IMR-90 (cell line): ENCODE data around the gene MYO10. TPM values are rescaled to one million over a fixed set of nuclear protein-coding genes. Genes with fewer than 3 reads are reported as not detected.

Experiments
- ATAC-seq: fragments of 200-7000 bp; cut with Tn5 transposase; 2 replicates; pipeline ENCODE4 v1.9.1; 2020; ENCODE audit warnings: low read depth, mild to moderate bottlenecking, moderate library complexity
- BruUV-seq: library from RNA; stranded (reverse); fragments of 400-500 nt; replicated peaks from 2 replicates; lab custom pipeline; 2021; lab: Mats Ljungman, UMichigan
- CTCF ChIA-PET: fragments of 300-600 bp; formaldehyde crosslinking; extraction: SDS; loops from one replicate; lab custom pipeline; 2021; ENCODE audit warnings: antibody characterized with exemption; lab: Yijun Ruan, JAX
- POLR2A ChIA-PET: fragments of 300-600 bp; sonication (Branson Sonifier 250); formaldehyde crosslinking; loops from one replicate; lab custom pipeline; 2022; ENCODE audit warnings: antibody characterized with exemption; ENCODE audit not compliant: unreplicated experiment; lab: Charles Lee
- DNase-seq: peaks from one replicate; pipeline ENCODE4 v3.0.0; 2013
- H2AFZ ChIP-seq: replicated peaks from 2 replicates; pipeline ENCODE3; 2013; ENCODE audit warnings: low read length, mild to moderate bottlenecking; ENCODE audit not compliant: poor library complexity
- H2AK5ac ChIP-seq: 2 replicates; pipeline ENCODE4 v1.6.1; 2013; ENCODE audit warnings: low read depth, low read length, inconsistent platforms
- H2AK9ac ChIP-seq: replicated peaks from 2 replicates; pipeline ENCODE3; 2013; ENCODE audit warnings: mild to moderate bottlenecking, low read depth, low read length, moderate library complexity; ENCODE audit not compliant: poor library complexity
- H2BK120ac ChIP-seq: 2 replicates; pipeline ENCODE4 v1.6.1; 2013; ENCODE audit warnings: low read depth, low read length, inconsistent platforms
- H2BK15ac ChIP-seq: 3 replicates; pipeline ENCODE4 v1.6.1; 2013; ENCODE audit warnings: low read depth, low read length, inconsistent platforms
- H2BK20ac ChIP-seq: 2 replicates; pipeline ENCODE4 v1.6.1; 2013; ENCODE audit warnings: low read depth, mild to moderate bottlenecking, inconsistent platforms, low read length, moderate library complexity
- H2BK5ac ChIP-seq: 2 replicates; pipeline ENCODE4 v1.6.1; 2013; ENCODE audit warnings: mild to moderate bottlenecking, low read depth, low read length, inconsistent platforms; ENCODE audit not compliant: poor library complexity, severe bottlenecking
- H3K14ac ChIP-seq: replicated peaks from 2 replicates; pipeline ENCODE4 v1.6.1; 2013; ENCODE audit warnings: low read depth, low read length, inconsistent platforms
- H3K18ac ChIP-seq: 2 replicates; pipeline ENCODE4 v1.6.1; 2013; ENCODE audit warnings: low read depth, low read length, control low read depth
- H3K23ac ChIP-seq: 2 replicates; pipeline ENCODE4 v1.6.1; 2013; ENCODE audit warnings: low read depth, low read length, inconsistent platforms
- H3K27ac ChIP-seq: 2 replicates; pipeline ENCODE4 v1.5.1; 2013; ENCODE audit warnings: mild to moderate bottlenecking, control low read depth, low read length; ENCODE audit not compliant: insufficient read depth
- H3K27me3 ChIP-seq: 2 replicates; pipeline ENCODE4 v1.6.1; 2013; ENCODE audit warnings: low read length; ENCODE audit not compliant: control insufficient read depth, insufficient read depth
- H3K36me3 ChIP-seq: 2 replicates; pipeline ENCODE4 v1.6.1; 2013; ENCODE audit warnings: low read length, mixed read lengths; ENCODE audit not compliant: control insufficient read depth, insufficient read depth
- H3K4ac ChIP-seq: 2 replicates; pipeline ENCODE4 v1.6.1; 2013; ENCODE audit warnings: low read depth, low read length, inconsistent platforms
- H3K4me1 ChIP-seq: 2 replicates; pipeline ENCODE4 v1.6.1; 2013; ENCODE audit warnings: low read length, mixed read lengths; ENCODE audit not compliant: control insufficient read depth, insufficient read depth
- H3K4me2 ChIP-seq: 2 replicates; pipeline ENCODE4 v1.6.1; 2013; ENCODE audit warnings: low read depth, mild to moderate bottlenecking, control low read depth, low read length, moderate library complexity
- H3K4me3 ChIP-seq: 2 replicates; pipeline ENCODE4 v1.5.1; 2013; ENCODE audit warnings: low read depth, mild to moderate bottlenecking, control low read depth, low read length, moderate library complexity; ENCODE audit not compliant: insufficient read depth
- H3K56ac ChIP-seq: 2 replicates; pipeline ENCODE4 v1.6.1; 2013; ENCODE audit warnings: low read length, inconsistent platforms; ENCODE audit not compliant: insufficient read depth; ENCODE audit errors: extremely low read depth
- H3K79me1 ChIP-seq, 2 experiments: 2 replicates each; pipeline ENCODE4 v1.6.1; 2013; ENCODE audit warnings: low read length in 2 of 2, inconsistent platforms in 1 of 2, low read depth in 1 of 2
- H3K9ac ChIP-seq: 2 replicates; pipeline ENCODE4 v1.6.1; 2013; ENCODE audit warnings: low read depth, low read length, control low read depth
- H3K9me1 ChIP-seq: 2 replicates; pipeline ENCODE4 v1.6.1; 2013; ENCODE audit warnings: low read length, inconsistent platforms; ENCODE audit not compliant: insufficient read depth
- H3K9me3 ChIP-seq: 2 replicates; pipeline ENCODE4 v1.6.1; 2013; ENCODE audit warnings: low read length; ENCODE audit not compliant: control insufficient read depth, insufficient read depth
- H4K20me1 ChIP-seq: 2 replicates; pipeline ENCODE4 v1.6.1; 2013; ENCODE audit warnings: low read length, inconsistent platforms; ENCODE audit not compliant: insufficient read depth
- H4K5ac ChIP-seq: 2 replicates; pipeline ENCODE4 v1.6.1; 2013; ENCODE audit warnings: mild to moderate bottlenecking, low read depth, low read length, control low read depth
- H4K8ac ChIP-seq, 2 experiments: 2 replicates each; pipeline ENCODE4 v1.6.1; 2013; ENCODE audit warnings: low read depth in 2 of 2, low read length in 2 of 2, control low read depth in 1 of 2, inconsistent platforms in 1 of 2
- H4K91ac ChIP-seq: 2 replicates; pipeline ENCODE4 v1.6.1; 2013; ENCODE audit warnings: low read depth, low read length, inconsistent platforms; ENCODE audit not compliant: insufficient read depth
- BHLHE40 ChIP-seq: fragments of 150-350 bp; IDR thresholded peaks from 2 replicates; pipeline ENCODE4 v1.6.1; 2016; ENCODE audit warnings: mild to moderate bottlenecking, low read depth, low read length
- CEBPB ChIP-seq: IDR thresholded peaks from 2 replicates; pipeline ENCODE4 v1.6.1; 2012; ENCODE audit warnings: low read depth, low read length, improper control_type of control experiment
- CHD1 ChIP-seq: IDR thresholded peaks from 2 replicates; pipeline ENCODE4 v1.6.1; 2012; ENCODE audit warnings: low read depth, low read length, improper control_type of control experiment
- CTCF ChIP-seq: conservative IDR thresholded peaks from 2 replicates; pipeline ENCODE4 v1.5.1; 2012; ENCODE audit warnings: mild to moderate bottlenecking, low read depth, low read length, improper control_type of control experiment
- FOS ChIP-seq: fragments of 150-350 bp; IDR thresholded peaks from 2 replicates; pipeline ENCODE4 v1.6.1; 2016; ENCODE audit warnings: low read depth, low read length
- MAFK ChIP-seq: IDR thresholded peaks from 2 replicates; pipeline ENCODE4 v1.6.1; 2012; ENCODE audit warnings: low read depth, low read length, improper control_type of control experiment
- MAZ ChIP-seq: IDR thresholded peaks from 2 replicates; pipeline ENCODE4 v1.6.1; 2012; ENCODE audit warnings: low read depth, mild to moderate bottlenecking, low read length, improper control_type of control experiment, moderate library complexity, borderline replicate concordance
- MXI1 ChIP-seq: IDR thresholded peaks from 2 replicates; pipeline ENCODE4 v1.6.1; 2012; ENCODE audit warnings: low read depth, mild to moderate bottlenecking, low read length, moderate library complexity, borderline replicate concordance
- NFE2L2 ChIP-seq: fragments of 150-350 bp; IDR thresholded peaks from 2 replicates; pipeline ENCODE4 v1.6.1; 2016; ENCODE audit warnings: low read depth, mild to moderate bottlenecking, low read length
- POLR2A ChIP-seq: IDR thresholded peaks from 2 replicates; pipeline ENCODE4 v1.6.1; 2012; ENCODE audit warnings: mild to moderate bottlenecking, low read depth, low read length
- RAD21 ChIP-seq: IDR thresholded peaks from 2 replicates; pipeline ENCODE4 v1.6.1; 2012; ENCODE audit warnings: low read length, improper control_type of control experiment
- RCOR1 ChIP-seq: IDR thresholded peaks from 2 replicates; pipeline ENCODE4 v1.6.1; 2012; ENCODE audit warnings: mild to moderate bottlenecking, low read length, improper control_type of control experiment; ENCODE audit not compliant: insufficient replicate concordance
- RFX5 ChIP-seq: IDR thresholded peaks from 2 replicates; pipeline ENCODE4 v1.8.0; 2012; ENCODE audit warnings: low read depth, mild to moderate bottlenecking, low read length, moderate library complexity
- SMC3 ChIP-seq: fragments of 150-350 bp; IDR thresholded peaks from 2 replicates; pipeline ENCODE4 v1.6.1; 2016; ENCODE audit warnings: low read depth, mild to moderate bottlenecking, antibody characterized with exemption, low read length, moderate library complexity
- WGBS, 2 experiments: methylation state at CpG; one replicate each; pipeline versions ENCODE4 v1.1.5 to v1.1.7; 2013; ENCODE audit warnings: missing lambda C conversion rate in 2 of 2; ENCODE audit not compliant: insufficient read length in 1 of 2; ENCODE audit errors: extremely low coverage in 2 of 2; 5-methylcytosine and 5-hydroxymethylcytosine counted together
- dilution Hi-C: fragments of 300-500 bp; cut with HindIII; formaldehyde crosslinking; loops from one replicate; pipeline ENCODE4 v1.14.3; 2018; ENCODE audit warnings: low sequenced_read_pairs; ENCODE audit not compliant: unreplicated experiment
- in situ Hi-C: fragments of 300-500 bp; cut with MboI; formaldehyde crosslinking; loops from 3 replicates; pipeline ENCODE4 v1.14.3; 2019; ENCODE audit warnings: low sequenced_read_pairs, inconsistent platforms, mixed read lengths
- intact Hi-C: fragments of 100-400 bp; cut with micrococcal nuclease; formaldehyde crosslinking; loops from 2 replicates; pipeline ENCODE4 v1.10.0; 2022
- polyA plus RNA-seq, 3 experiments: library from polyadenylated mRNA; depleted of rRNA; stranded (reverse); fragments of >200 nt; gene quantifications; 2 replicates each; pipeline ENCODE4 v1.2.3, GENCODE V29; 2012; ENCODE audit warnings: low replicate concordance in 1 of 3
- total RNA-seq: library from RNA; depleted of rRNA; stranded (reverse); fragments of >200 nt; gene quantifications from 2 replicates; pipeline ENCODE4 v1.2.3, GENCODE V29; 2012
- TF ChIP-seq, protein P1 (sequence below): fragments of 150-350 bp; IDR thresholded peaks from 2 replicates; pipeline ENCODE4 v1.6.1; 2017; ENCODE audit warnings: mild to moderate bottlenecking, antibody characterized with exemption, low read length, low read depth
- TF ChIP-seq, protein P2 (sequence below): fragments of 150-350 bp; IDR thresholded peaks from 2 replicates; pipeline ENCODE4 v1.6.1; 2016; ENCODE audit warnings: low read depth, mild to moderate bottlenecking, low read length, moderate library complexity, borderline replicate concordance

The MYO10 gene
- total and polyA plus RNA-seq, 2 of the 4 experiments (the other 2 are of a cell fraction), result 39.9 to 115 TPM

- Histone ChIP-seq H3K9me3 (no peaks in the 10 kb centered on the region), H2BK5ac (no peak overlapping the region), H3K9me1 (peaks cover 26% of the 10 kb centered on the region), H2BK120ac (no peak overlapping the region), H2BK15ac (no peak overlapping the region), H4K91ac (no peak overlapping the region), H3K4ac (no peak overlapping the region), H2AFZ (no peak overlapping the region), H3K27ac (no peak overlapping the region), H4K8ac (no peak overlapping the region), H3K27me3 (no peaks in the 10 kb centered on the region), H3K36me3 (peaks cover 4% of the 10 kb centered on the region), H3K79me1 (peaks cover 3 to 90% of the 10 kb centered on the region in 2 experiments; a peak in 2 of 4 replicates), H4K20me1 (peaks cover 100% of the 10 kb centered on the region), H2AK5ac (no peak overlapping the region), H2BK20ac (no peak overlapping the region), H3K23ac (no peak overlapping the region), H3K4me2 (no peak overlapping the region), H3K14ac (no peak overlapping the region), H3K56ac (no peak overlapping the region), H3K9ac (no peak overlapping the region), H3K18ac (no peak overlapping the region), H3K4me3 (no peak overlapping the region), H4K5ac (no peak overlapping the region), H2AK9ac (no peak overlapping the region), H3K4me1 (peaks cover 4% of the 10 kb centered on the region)
- DNase-seq (no peak), ATAC-seq (no peak)
- CTCF ChIA-PET, result no interaction called here
- BruUV-seq, result no TSS peak
- WGBS, 2 experiments, result 88% methylated on average over 2 of the region's 6 CpGs; no CpG with 5 or more reads in 1 of the 2 experiments
- in situ Hi-C loops (no loop called here), intact Hi-C loops (no loop called here), dilution Hi-C loops (no loop called here)
- POLR2A ChIA-PET, result no interaction called here
- no peak for TF ChIP-seq CHD1
- TF ChIP-seq RCOR1, result no peak
- no peak for TF ChIP-seq MAZ
- TF ChIP-seq POLR2A, result no peak
- TF ChIP-seq MAFK, result no peak
- TF ChIP-seq NFE2L2, result no peak
- TF ChIP-seq MXI1, result no peak
- TF ChIP-seq RFX5, result no peak
- no peak for TF ChIP-seq BHLHE40
- TF ChIP-seq RAD21, result no peak
- no peak for TF ChIP-seq FOS
- no peak for TF ChIP-seq SMC3
- TF ChIP-seq CTCF, result no peak
- TF ChIP-seq, protein P1, sequence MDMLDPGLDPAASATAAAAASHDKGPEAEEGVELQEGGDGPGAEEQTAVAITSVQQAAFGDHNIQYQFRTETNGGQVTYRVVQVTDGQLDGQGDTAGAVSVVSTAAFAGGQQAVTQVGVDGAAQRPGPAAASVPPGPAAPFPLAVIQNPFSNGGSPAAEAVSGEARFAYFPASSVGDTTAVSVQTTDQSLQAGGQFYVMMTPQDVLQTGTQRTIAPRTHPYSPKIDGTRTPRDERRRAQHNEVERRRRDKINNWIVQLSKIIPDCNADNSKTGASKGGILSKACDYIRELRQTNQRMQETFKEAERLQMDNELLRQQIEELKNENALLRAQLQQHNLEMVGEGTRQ, result no peak
- TF ChIP-seq CEBPB, result no peak
- TF ChIP-seq, protein P2, sequence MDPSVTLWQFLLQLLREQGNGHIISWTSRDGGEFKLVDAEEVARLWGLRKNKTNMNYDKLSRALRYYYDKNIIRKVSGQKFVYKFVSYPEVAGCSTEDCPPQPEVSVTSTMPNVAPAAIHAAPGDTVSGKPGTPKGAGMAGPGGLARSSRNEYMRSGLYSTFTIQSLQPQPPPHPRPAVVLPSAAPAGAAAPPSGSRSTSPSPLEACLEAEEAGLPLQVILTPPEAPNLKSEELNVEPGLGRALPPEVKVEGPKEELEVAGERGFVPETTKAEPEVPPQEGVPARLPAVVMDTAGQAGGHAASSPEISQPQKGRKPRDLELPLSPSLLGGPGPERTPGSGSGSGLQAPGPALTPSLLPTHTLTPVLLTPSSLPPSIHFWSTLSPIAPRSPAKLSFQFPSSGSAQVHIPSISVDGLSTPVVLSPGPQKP, result no peak
These were observed 102.1 kb downstream of the MYO10 start for GRCh38 chr5:16834029-16834428.
